Loucy (cell line): ENCODE results near the gene MPPE1.

Source experiments
- EZH2phosphoT487 ChIP-seq: fragments of 200-600 bp; IDR thresholded peaks from 2 replicates; pipeline ENCODE4 v1.6.1; 2018; ENCODE audit warnings: antibody characterized with exemption, mild to moderate bottlenecking, moderate library complexity, borderline replicate concordance
- TF ChIP-seq, protein P1 (sequence below): fragments of 200-600 bp; sonication (generic); conservative IDR thresholded peaks from 2 replicates; pipeline ENCODE4 v1.5.1; 2014; ENCODE audit warnings: mild to moderate bottlenecking, antibody characterized with exemption, low read length

- TF ChIP-seq, protein P1, sequence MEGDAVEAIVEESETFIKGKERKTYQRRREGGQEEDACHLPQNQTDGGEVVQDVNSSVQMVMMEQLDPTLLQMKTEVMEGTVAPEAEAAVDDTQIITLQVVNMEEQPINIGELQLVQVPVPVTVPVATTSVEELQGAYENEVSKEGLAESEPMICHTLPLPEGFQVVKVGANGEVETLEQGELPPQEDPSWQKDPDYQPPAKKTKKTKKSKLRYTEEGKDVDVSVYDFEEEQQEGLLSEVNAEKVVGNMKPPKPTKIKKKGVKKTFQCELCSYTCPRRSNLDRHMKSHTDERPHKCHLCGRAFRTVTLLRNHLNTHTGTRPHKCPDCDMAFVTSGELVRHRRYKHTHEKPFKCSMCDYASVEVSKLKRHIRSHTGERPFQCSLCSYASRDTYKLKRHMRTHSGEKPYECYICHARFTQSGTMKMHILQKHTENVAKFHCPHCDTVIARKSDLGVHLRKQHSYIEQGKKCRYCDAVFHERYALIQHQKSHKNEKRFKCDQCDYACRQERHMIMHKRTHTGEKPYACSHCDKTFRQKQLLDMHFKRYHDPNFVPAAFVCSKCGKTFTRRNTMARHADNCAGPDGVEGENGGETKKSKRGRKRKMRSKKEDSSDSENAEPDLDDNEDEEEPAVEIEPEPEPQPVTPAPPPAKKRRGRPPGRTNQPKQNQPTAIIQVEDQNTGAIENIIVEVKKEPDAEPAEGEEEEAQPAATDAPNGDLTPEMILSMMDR, result no peak
- TF ChIP-seq EZH2phosphoT487, result no peak
Measured at GRCh38 chr18:11951390-11951851, 43.3 kb upstream of the MPPE1 start.
